SK-N-SH treated with all-trans-retinoic acid at 6 μM for 48 hours (cell line): Measurements from ENCODE around the gene CCDC194.

ENCODE experiments used
- ATAC-seq: fragments of 200-7000 bp; cut with Tn5 transposase; 3 replicates; pipeline ENCODE4 v1.9.1; 2020; ENCODE audit warnings: mild to moderate bottlenecking, moderate library complexity
- ARNTL ChIP-seq: fragments of 450-650 bp; formaldehyde crosslinking; IDR thresholded peaks from 2 replicates; pipeline ENCODE4 v1.5.0; 2020; ENCODE audit warnings: low read depth, mild to moderate bottlenecking, moderate library complexity, borderline replicate concordance
- BACH2 ChIP-seq: fragments of 250-450 bp; sonication (Bioruptor Pico); IDR thresholded peaks from 2 replicates; pipeline ENCODE4 v1.9.0; 2021; ENCODE audit warnings: mild to moderate bottlenecking, borderline replicate concordance
- CSDC2 ChIP-seq: fragments of 250-450 bp; sonication (Bioruptor Pico); IDR thresholded peaks from 2 replicates; pipeline ENCODE4 v1.5.0; 2020; ENCODE audit warnings: mild to moderate bottlenecking, moderate library complexity
- ESRRG ChIP-seq: fragments of 250-450 bp; sonication (Bioruptor Pico); IDR thresholded peaks from 2 replicates; pipeline ENCODE4 v1.6.1; 2021; ENCODE audit warnings: mild to moderate bottlenecking
- OSR1 ChIP-seq: fragments of 250-450 bp; sonication (Bioruptor Pico); IDR thresholded peaks from 2 replicates; pipeline ENCODE4 v1.8.0; 2022; ENCODE audit warnings: moderate library complexity, mild to moderate bottlenecking, inconsistent platforms
- PPARA ChIP-seq: fragments of 250-450 bp; sonication (Bioruptor Pico); IDR thresholded peaks from 2 replicates; pipeline ENCODE4 v1.5.0; 2020; ENCODE audit warnings: mild to moderate bottlenecking, borderline replicate concordance
- RARB ChIP-seq: fragments of 250-450 bp; sonication (Bioruptor Pico); IDR thresholded peaks from 2 replicates; pipeline ENCODE4 v1.8.0; 2021; ENCODE audit warnings: mild to moderate bottlenecking, moderate library complexity
- SNAI2 ChIP-seq: fragments of 250-450 bp; sonication (Bioruptor Pico); IDR thresholded peaks from 2 replicates; pipeline ENCODE4 v1.5.0; 2020; ENCODE audit warnings: mild to moderate bottlenecking, moderate library complexity
- TOX ChIP-seq: fragments of 250-450 bp; sonication (Bioruptor Pico); IDR thresholded peaks from 2 replicates; pipeline ENCODE4 v1.8.0; 2021; ENCODE audit warnings: mild to moderate bottlenecking, moderate library complexity, borderline replicate concordance
- ZC3H10 ChIP-seq: fragments of 250-450 bp; sonication (Bioruptor Pico); IDR thresholded peaks from 2 replicates; pipeline ENCODE4 v1.5.1; 2021; ENCODE audit warnings: mild to moderate bottlenecking, moderate library complexity
- ZFP3 ChIP-seq: fragments of 250-450 bp; sonication (Bioruptor Pico); IDR thresholded peaks from 2 replicates; pipeline ENCODE4 v1.5.0; 2020; ENCODE audit warnings: mild to moderate bottlenecking, moderate library complexity
- ZFP30 ChIP-seq: fragments of 450-650 bp; formaldehyde crosslinking; IDR thresholded peaks from 2 replicates; pipeline ENCODE4 v1.5.0; 2022; ENCODE audit warnings: mild to moderate bottlenecking, moderate library complexity
- ZNF565 ChIP-seq: fragments of 450-650 bp; formaldehyde crosslinking; conservative IDR thresholded peaks from 2 replicates; pipeline ENCODE4 v1.5.0; 2020; ENCODE audit warnings: low read depth, mild to moderate bottlenecking, moderate library complexity
- ZNF70 ChIP-seq: fragments of 450-650 bp; formaldehyde crosslinking; IDR thresholded peaks from 2 replicates; pipeline ENCODE4 v1.5.0; 2020; ENCODE audit warnings: mild to moderate bottlenecking, moderate library complexity
- ZNF8 ChIP-seq: fragments of 450-650 bp; formaldehyde crosslinking; IDR thresholded peaks from 2 replicates; pipeline ENCODE4 v1.5.0; 2020; ENCODE audit warnings: mild to moderate bottlenecking, moderate library complexity
- TF ChIP-seq, protein P1 (sequence below): fragments of 250-450 bp; sonication (Bioruptor Pico); IDR thresholded peaks from 2 replicates; pipeline ENCODE4 v1.8.0; 2021; ENCODE audit warnings: low read depth, mild to moderate bottlenecking, moderate library complexity, borderline replicate concordance
- TF ChIP-seq, protein P2 (sequence below): fragments of 250-450 bp; sonication (Bioruptor Pico); IDR thresholded peaks from 2 replicates; pipeline ENCODE4 v1.5.1; 2020; ENCODE audit warnings: low read depth, mild to moderate bottlenecking, moderate library complexity
- TF ChIP-seq, protein P3 (sequence below): fragments of 250-450 bp; sonication (Bioruptor Pico); IDR thresholded peaks from 2 replicates; pipeline ENCODE4 v1.5.0; 2020; ENCODE audit warnings: mild to moderate bottlenecking, moderate library complexity
- TF ChIP-seq, protein P4 (sequence below): fragments of 250-450 bp; sonication (Bioruptor Pico); IDR thresholded peaks from 2 replicates; pipeline ENCODE4 v1.5.1; 2021; ENCODE audit warnings: mild to moderate bottlenecking, moderate library complexity
- TF ChIP-seq, protein P5 (sequence below): fragments of 250-450 bp; sonication (Bioruptor Pico); IDR thresholded peaks from 2 replicates; pipeline ENCODE4 v1.8.0; 2020; ENCODE audit warnings: mild to moderate bottlenecking, moderate library complexity, borderline replicate concordance

The CCDC194 gene

DNA sequence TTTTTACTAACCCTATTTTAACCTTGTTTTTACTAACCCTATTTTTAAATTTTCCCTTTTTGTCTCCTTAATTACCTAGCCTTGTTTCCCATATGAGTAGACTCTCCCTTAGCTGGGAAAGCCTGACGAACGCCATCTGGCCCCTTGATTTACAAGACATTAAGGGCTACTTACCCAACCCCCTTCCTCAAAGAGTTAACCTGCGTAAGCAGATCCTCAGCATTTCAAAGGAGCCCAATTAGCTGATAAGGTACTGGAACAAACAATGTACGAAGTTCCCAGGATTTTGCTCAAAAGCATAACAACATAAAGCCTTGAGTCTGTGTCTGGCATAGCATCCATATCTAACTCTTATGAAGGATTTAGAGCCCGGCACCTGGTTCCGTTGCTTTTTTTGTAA lies 21.1 kb upstream of the CCDC194 start (continued):
- TF ChIP-seq, protein P1, sequence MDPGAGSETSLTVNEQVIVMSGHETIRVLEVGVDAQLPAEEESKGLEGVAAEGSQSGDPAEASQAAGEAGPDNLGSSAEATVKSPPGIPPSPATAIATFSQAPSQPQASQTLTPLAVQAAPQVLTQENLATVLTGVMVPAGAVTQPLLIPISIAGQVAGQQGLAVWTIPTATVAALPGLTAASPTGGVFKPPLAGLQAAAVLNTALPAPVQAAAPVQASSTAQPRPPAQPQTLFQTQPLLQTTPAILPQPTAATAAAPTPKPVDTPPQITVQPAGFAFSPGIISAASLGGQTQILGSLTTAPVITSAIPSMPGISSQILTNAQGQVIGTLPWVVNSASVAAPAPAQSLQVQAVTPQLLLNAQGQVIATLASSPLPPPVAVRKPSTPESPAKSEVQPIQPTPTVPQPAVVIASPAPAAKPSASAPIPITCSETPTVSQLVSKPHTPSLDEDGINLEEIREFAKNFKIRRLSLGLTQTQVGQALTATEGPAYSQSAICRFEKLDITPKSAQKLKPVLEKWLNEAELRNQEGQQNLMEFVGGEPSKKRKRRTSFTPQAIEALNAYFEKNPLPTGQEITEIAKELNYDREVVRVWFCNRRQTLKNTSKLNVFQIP: no peak

DNA sequence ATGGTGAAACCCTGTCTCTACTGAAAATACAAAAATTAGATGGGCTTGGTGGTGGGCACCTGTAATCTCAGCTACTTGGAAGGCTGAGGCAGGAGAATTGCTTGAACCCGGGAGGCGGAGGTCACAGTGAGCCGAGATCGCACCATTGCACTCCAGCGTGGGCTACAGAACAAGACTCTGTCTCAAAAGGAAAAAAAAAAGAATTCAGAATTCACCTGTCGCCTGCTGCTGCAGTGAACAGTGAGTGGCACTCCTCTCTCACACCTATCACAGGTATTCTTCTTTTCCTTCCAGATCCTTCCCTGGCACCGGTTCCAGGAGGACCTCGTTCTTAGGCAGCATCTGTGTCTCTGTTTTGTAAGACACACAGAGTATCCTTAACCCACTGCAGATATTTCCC lies 20.1 kb upstream of the CCDC194 start:
- no peak for ATAC-seq
- TF ChIP-seq OSR1 (CRISPR knock-in tag) (no peak), ZNF70 (CRISPR knock-in tag) (no peak)

DNA sequence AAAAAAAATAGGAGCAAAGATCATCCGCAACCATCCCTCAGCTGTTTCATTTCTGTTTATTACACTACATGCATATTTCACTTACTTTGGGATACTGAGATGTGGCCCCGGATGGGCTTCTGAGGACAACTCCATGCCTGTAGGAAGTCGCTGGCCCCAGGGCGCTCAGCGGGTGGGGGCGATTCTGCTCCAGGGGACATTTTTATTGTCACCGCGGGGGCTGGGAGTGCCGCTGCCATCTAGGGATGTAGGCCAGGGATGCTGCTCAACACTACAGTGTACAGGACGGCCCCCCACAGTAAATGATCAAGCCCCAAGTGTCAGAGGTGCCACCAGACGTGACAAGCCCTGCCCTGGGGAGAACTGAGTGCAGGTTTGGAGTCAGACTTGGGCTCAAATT lies 17.8 kb upstream of the CCDC194 start:
- no peak for ATAC-seq
- no peak for TF ChIP-seq ZNF565
- TF ChIP-seq, protein P2, sequence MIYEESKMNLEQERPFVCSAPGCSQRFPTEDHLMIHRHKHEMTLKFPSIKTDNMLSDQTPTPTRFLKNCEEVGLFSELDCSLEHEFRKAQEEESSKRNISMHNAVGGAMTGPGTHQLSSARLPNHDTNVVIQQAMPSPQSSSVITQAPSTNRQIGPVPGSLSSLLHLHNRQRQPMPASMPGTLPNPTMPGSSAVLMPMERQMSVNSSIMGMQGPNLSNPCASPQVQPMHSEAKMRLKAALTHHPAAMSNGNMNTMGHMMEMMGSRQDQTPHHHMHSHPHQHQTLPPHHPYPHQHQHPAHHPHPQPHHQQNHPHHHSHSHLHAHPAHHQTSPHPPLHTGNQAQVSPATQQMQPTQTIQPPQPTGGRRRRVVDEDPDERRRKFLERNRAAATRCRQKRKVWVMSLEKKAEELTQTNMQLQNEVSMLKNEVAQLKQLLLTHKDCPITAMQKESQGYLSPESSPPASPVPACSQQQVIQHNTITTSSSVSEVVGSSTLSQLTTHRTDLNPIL (CRISPR knock-in tag): no peak
- no peak for TF ChIP-seq ZFP3
- TF ChIP-seq ARNTL (CRISPR knock-in tag): no peak
- TF ChIP-seq PPARA (CRISPR knock-in tag): no peak
- TF ChIP-seq ZNF8: no peak
- TF ChIP-seq ZFP30 (CRISPR knock-in tag): no peak
- TF ChIP-seq CSDC2 (CRISPR knock-in tag): no peak
- TF ChIP-seq TOX (CRISPR knock-in tag): no peak
- no peak for TF ChIP-seq ZNF70 (CRISPR knock-in tag)
- no peak for TF ChIP-seq SNAI2 (CRISPR knock-in tag)
- TF ChIP-seq, protein P3, sequence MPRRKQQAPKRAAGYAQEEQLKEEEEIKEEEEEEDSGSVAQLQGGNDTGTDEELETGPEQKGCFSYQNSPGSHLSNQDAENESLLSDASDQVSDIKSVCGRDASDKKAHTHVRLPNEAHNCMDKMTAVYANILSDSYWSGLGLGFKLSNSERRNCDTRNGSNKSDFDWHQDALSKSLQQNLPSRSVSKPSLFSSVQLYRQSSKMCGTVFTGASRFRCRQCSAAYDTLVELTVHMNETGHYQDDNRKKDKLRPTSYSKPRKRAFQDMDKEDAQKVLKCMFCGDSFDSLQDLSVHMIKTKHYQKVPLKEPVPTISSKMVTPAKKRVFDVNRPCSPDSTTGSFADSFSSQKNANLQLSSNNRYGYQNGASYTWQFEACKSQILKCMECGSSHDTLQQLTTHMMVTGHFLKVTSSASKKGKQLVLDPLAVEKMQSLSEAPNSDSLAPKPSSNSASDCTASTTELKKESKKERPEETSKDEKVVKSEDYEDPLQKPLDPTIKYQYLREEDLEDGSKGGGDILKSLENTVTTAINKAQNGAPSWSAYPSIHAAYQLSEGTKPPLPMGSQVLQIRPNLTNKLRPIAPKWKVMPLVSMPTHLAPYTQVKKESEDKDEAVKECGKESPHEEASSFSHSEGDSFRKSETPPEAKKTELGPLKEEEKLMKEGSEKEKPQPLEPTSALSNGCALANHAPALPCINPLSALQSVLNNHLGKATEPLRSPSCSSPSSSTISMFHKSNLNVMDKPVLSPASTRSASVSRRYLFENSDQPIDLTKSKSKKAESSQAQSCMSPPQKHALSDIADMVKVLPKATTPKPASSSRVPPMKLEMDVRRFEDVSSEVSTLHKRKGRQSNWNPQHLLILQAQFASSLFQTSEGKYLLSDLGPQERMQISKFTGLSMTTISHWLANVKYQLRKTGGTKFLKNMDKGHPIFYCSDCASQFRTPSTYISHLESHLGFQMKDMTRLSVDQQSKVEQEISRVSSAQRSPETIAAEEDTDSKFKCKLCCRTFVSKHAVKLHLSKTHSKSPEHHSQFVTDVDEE (CRISPR knock-in tag): no peak
- TF ChIP-seq BACH2 (CRISPR knock-in tag): no peak
- TF ChIP-seq OSR1 (CRISPR knock-in tag): no peak
- no peak for TF ChIP-seq RARB (CRISPR knock-in tag)

DNA sequence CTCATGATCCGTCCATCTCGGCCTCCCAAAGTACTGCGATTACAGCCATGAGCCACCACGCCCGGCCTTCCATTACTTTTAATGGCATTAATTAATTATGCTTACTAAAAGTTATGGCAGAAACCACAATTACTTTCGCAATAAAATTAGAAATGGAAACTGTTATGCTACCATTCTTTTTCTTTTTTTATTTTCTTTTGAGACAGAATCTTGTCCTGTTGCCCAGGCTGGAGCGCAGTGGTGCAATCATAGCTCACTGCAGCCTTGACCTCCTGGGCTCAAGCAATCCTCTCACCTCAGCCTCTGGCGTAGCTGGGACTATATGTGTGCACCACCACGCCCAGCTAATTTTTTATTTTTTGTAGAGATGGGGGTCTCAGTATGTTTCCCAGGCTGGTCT lies 16.0 kb upstream of the CCDC194 start:
- ATAC-seq: no peak
- no peak for TF ChIP-seq PPARA (CRISPR knock-in tag)
- TF ChIP-seq ARNTL (CRISPR knock-in tag): no peak
- no peak for TF ChIP-seq ZC3H10
- TF ChIP-seq, protein P4, sequence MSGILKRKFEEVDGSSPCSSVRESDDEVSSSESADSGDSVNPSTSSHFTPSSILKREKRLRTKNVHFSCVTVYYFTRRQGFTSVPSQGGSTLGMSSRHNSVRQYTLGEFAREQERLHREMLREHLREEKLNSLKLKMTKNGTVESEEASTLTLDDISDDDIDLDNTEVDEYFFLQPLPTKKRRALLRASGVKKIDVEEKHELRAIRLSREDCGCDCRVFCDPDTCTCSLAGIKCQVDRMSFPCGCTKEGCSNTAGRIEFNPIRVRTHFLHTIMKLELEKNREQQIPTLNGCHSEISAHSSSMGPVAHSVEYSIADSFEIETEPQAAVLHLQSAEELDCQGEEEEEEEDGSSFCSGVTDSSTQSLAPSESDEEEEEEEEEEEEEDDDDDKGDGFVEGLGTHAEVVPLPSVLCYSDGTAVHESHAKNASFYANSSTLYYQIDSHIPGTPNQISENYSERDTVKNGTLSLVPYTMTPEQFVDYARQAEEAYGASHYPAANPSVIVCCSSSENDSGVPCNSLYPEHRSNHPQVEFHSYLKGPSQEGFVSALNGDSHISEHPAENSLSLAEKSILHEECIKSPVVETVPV (CRISPR knock-in tag): no peak
- TF ChIP-seq RARB (CRISPR knock-in tag): no peak
- no peak for TF ChIP-seq ESRRG
- TF ChIP-seq, protein P2 (CRISPR knock-in tag): no peak
- TF ChIP-seq BACH2 (CRISPR knock-in tag): no peak
- TF ChIP-seq, protein P5, sequence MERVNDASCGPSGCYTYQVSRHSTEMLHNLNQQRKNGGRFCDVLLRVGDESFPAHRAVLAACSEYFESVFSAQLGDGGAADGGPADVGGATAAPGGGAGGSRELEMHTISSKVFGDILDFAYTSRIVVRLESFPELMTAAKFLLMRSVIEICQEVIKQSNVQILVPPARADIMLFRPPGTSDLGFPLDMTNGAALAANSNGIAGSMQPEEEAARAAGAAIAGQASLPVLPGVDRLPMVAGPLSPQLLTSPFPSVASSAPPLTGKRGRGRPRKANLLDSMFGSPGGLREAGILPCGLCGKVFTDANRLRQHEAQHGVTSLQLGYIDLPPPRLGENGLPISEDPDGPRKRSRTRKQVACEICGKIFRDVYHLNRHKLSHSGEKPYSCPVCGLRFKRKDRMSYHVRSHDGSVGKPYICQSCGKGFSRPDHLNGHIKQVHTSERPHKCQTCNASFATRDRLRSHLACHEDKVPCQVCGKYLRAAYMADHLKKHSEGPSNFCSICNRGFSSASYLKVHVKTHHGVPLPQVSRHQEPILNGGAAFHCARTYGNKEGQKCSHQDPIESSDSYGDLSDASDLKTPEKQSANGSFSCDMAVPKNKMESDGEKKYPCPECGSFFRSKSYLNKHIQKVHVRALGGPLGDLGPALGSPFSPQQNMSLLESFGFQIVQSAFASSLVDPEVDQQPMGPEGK (CRISPR knock-in tag): no peak
- no peak for TF ChIP-seq ZFP3
- no peak for TF ChIP-seq ZNF565
- no peak for TF ChIP-seq ZNF8
